WTC11 (cell line): ENCODE results near the gene ITGA3. TPM values are rescaled to one million over a fixed set of nuclear protein-coding genes. Genes with fewer than 3 reads are reported as not detected.

ENCODE experiments used
- ATAC-seq: fragments of 200-7000 bp; cut with Tn5 transposase; 2 replicates; pipeline ENCODE4 v1.10.0; 2021; ENCODE audit warnings: mild to moderate bottlenecking, moderate library complexity
- CTCF ChIA-PET: fragments of 300-600 bp; sonication (Branson Sonifier 250); formaldehyde crosslinking; loops from one replicate; lab custom pipeline; 2021; ENCODE audit warnings: antibody characterized with exemption; lab: Charles Lee
- POLR2A ChIA-PET: fragments of 350-600 bp; sonication (Branson Sonifier 250); formaldehyde crosslinking; loops from one replicate; lab custom pipeline; 2021; ENCODE audit warnings: antibody characterized with exemption; lab: Charles Lee
- DNase-seq: peaks from one replicate; pipeline ENCODE4 v3.0.0; 2021; ENCODE audit warnings: low spot score
- H3K27ac Mint-ChIP-seq: 2 replicates; pipeline ENCODE4 v1.8.0; 2021; ENCODE audit warnings: mixed read lengths
- H3K27me3 Mint-ChIP-seq: 2 replicates; pipeline ENCODE4 v1.8.0; 2021; ENCODE audit warnings: low read depth, mild to moderate bottlenecking, moderate library complexity, mixed read lengths
- H3K36me3 Mint-ChIP-seq: 2 replicates; pipeline ENCODE4 v1.8.0; 2021; ENCODE audit warnings: mixed read lengths
- H3K4me1 Mint-ChIP-seq: 2 replicates; pipeline ENCODE4 v1.8.0; 2022; ENCODE audit warnings: mixed read lengths
- H3K4me3 Mint-ChIP-seq: 2 replicates; pipeline ENCODE4 v1.8.0; 2021; ENCODE audit warnings: mild to moderate bottlenecking, moderate library complexity, mixed read lengths
- H3K9me3 Mint-ChIP-seq: 2 replicates; pipeline ENCODE4 v1.8.0; 2021; ENCODE audit warnings: mixed read lengths
- ATF1 ChIP-seq: sonication (generic); formaldehyde crosslinking; IDR thresholded peaks from 2 replicates; pipeline ENCODE4 v1.8.1; 2023; ENCODE audit warnings: mild to moderate bottlenecking, moderate library complexity, missing genetic modification reagents
- CREB1 ChIP-seq: sonication (generic); formaldehyde crosslinking; IDR thresholded peaks from 2 replicates; pipeline ENCODE4 v1.8.0; 2023; ENCODE audit warnings: mild to moderate bottlenecking, missing genetic modification reagents
- E2F5 ChIP-seq: sonication (generic); formaldehyde crosslinking; IDR thresholded peaks from 2 replicates; pipeline ENCODE4 v1.8.1; 2022; ENCODE audit warnings: mild to moderate bottlenecking, moderate library complexity, missing genetic modification reagents
- ERG ChIP-seq: fragments of 250-450 bp; sonication (Bioruptor Pico); IDR thresholded peaks from 2 replicates; pipeline ENCODE4 v1.8.0; 2021; ENCODE audit warnings: mild to moderate bottlenecking
- ESRRA ChIP-seq: sonication (generic); formaldehyde crosslinking; IDR thresholded peaks from 2 replicates; pipeline ENCODE4 v1.8.1; 2022; ENCODE audit warnings: mild to moderate bottlenecking, missing genetic modification reagents, borderline replicate concordance
- HMGXB4 ChIP-seq: sonication (generic); formaldehyde crosslinking; IDR thresholded peaks from 2 replicates; pipeline ENCODE4 v1.8.1; 2023; ENCODE audit warnings: mild to moderate bottlenecking, moderate library complexity, missing genetic modification reagents
- IRF1 ChIP-seq: sonication (generic); formaldehyde crosslinking; IDR thresholded peaks from 2 replicates; pipeline ENCODE4 v1.8.0; 2023; ENCODE audit warnings: missing genetic modification reagents
- JUN ChIP-seq: sonication (generic); formaldehyde crosslinking; IDR thresholded peaks from 2 replicates; pipeline ENCODE4 v1.8.0; 2023; ENCODE audit warnings: mild to moderate bottlenecking, missing genetic modification reagents
- MLX ChIP-seq: sonication (generic); formaldehyde crosslinking; IDR thresholded peaks from 2 replicates; pipeline ENCODE4 v1.8.1; 2023; ENCODE audit warnings: mild to moderate bottlenecking, missing genetic modification reagents, moderate library complexity
- NFATC4 ChIP-seq: fragments of 250-450 bp; sonication (Bioruptor Pico); IDR thresholded peaks from 2 replicates; pipeline ENCODE4 v1.9.0; 2021; ENCODE audit warnings: mild to moderate bottlenecking
- NR1H2 ChIP-seq: sonication (generic); formaldehyde crosslinking; IDR thresholded peaks from 2 replicates; pipeline ENCODE4 v1.9.0; 2021; ENCODE audit warnings: mild to moderate bottlenecking, moderate library complexity, missing genetic modification reagents
- NR3C1 ChIP-seq: sonication (generic); formaldehyde crosslinking; conservative IDR thresholded peaks from 2 replicates; pipeline ENCODE4 v1.8.1; 2023; ENCODE audit warnings: low read depth, mild to moderate bottlenecking, missing genetic modification reagents
- OVOL2 ChIP-seq: fragments of 250-450 bp; sonication (Bioruptor Pico); IDR thresholded peaks from 2 replicates; pipeline ENCODE4 v1.9.0; 2021; ENCODE audit warnings: mild to moderate bottlenecking, borderline replicate concordance
- RELA ChIP-seq: sonication (generic); formaldehyde crosslinking; IDR thresholded peaks from 2 replicates; pipeline ENCODE4 v1.8.1; 2022; ENCODE audit warnings: missing genetic modification reagents, mild to moderate bottlenecking, borderline replicate concordance
- TP53 ChIP-seq: sonication (generic); formaldehyde crosslinking; IDR thresholded peaks from 2 replicates; pipeline ENCODE4 v1.8.1; 2023; ENCODE audit warnings: mild to moderate bottlenecking, missing genetic modification reagents
- USF1 ChIP-seq: sonication (generic); formaldehyde crosslinking; IDR thresholded peaks from 2 replicates; pipeline ENCODE4 v1.8.0; 2022; ENCODE audit warnings: mild to moderate bottlenecking, missing genetic modification reagents
- ZNF232 ChIP-seq: sonication (generic); formaldehyde crosslinking; IDR thresholded peaks from 2 replicates; pipeline ENCODE4 v1.8.0; 2022; ENCODE audit warnings: mild to moderate bottlenecking, missing genetic modification reagents
- ZNF281 ChIP-seq: sonication (generic); formaldehyde crosslinking; IDR thresholded peaks from 2 replicates; pipeline ENCODE4 v1.8.0; 2023; ENCODE audit warnings: mild to moderate bottlenecking, missing genetic modification reagents
- ZSCAN18 ChIP-seq: fragments of 250-450 bp; sonication (Bioruptor Pico); IDR thresholded peaks from 2 replicates; pipeline ENCODE4 v2.1.2; 2022; ENCODE audit warnings: mild to moderate bottlenecking, moderate library complexity
- total RNA-seq: library from RNA; stranded (reverse); gene quantifications from 3 replicates; pipeline ENCODE4 v1.2.3, GENCODE V29; 2021

ITGA3 gene
- total RNA-seq, 1 experiment from 2014 or later: 35.3 TPM

GRCh38 chr17:50056217-50056960, 479 bp downstream of the ITGA3 start (continued):
- TF ChIP-seq ERG (CRISPR knock-in tag): no peak
- TF ChIP-seq RELA (CRISPR knock-in tag): 0 out of 2 replicates have a peak, but pooled peaks have one; percentile 30
- TF ChIP-seq NR1H2: no peak
- TF ChIP-seq ZSCAN18 (CRISPR knock-in tag): no peak
- TF ChIP-seq IRF1 (CRISPR knock-in tag): no peak
- no peak for TF ChIP-seq USF1 (CRISPR knock-in tag)
- TF ChIP-seq TP53 (CRISPR knock-in tag): no peak
- no peak for TF ChIP-seq ZNF232 (CRISPR knock-in tag)
- TF ChIP-seq E2F5 (CRISPR knock-in tag): no peak; the same call in 1 of the 2 replicates
- no peak for TF ChIP-seq ATF1 (CRISPR knock-in tag)
- 0 out of 2 replicates have a peak, but pooled peaks have one; percentile 67 for TF ChIP-seq NR3C1 (CRISPR knock-in tag)
- TF ChIP-seq ESRRA (CRISPR knock-in tag): no peak
- no peak for TF ChIP-seq OVOL2 (CRISPR knock-in tag)

GRCh38 chr17:50056961-50057330, 1.0 kb downstream of the ITGA3 start:
- CTCF ChIA-PET: interaction anchor here (0.9 to 3.7 kb wide), 22 partner anchors 7 to 197 kb away, joined by 3 to 67 read pairs (median 5); partner anchors contain the start of gene PDK2
- POLR2A ChIA-PET: interaction anchor here (1.2 to 2.7 kb wide), 3 partner anchors 29 to 34 kb away, joined by 3 to 15 read pairs (median 5); no protein-coding TSS in a partner anchor
- H3K27ac Mint-ChIP-seq: no peak overlapping the region; the same call in 1 of the 2 replicates
- peak; percentile 3 for ATAC-seq
- peaks cover 22% of the 10 kb centered on the region for H3K27me3 Mint-ChIP-seq
- H3K4me3 Mint-ChIP-seq: peak overlapping the region; percentile 79
- TF ChIP-seq NR1H2 (no peak), CREB1 (CRISPR knock-in tag) (no peak), MLX (CRISPR knock-in tag) (no peak), HMGXB4 (CRISPR knock-in tag) (no peak), ZNF281 (CRISPR knock-in tag) (no peak), JUN (CRISPR knock-in tag) (no peak), ERG (CRISPR knock-in tag) (no peak), NFATC4 (CRISPR knock-in tag) (no peak)
- H3K9me3 Mint-ChIP-seq: no peaks in the 10 kb centered on the region
- DNase-seq: peak; percentile 41
- H3K4me1 Mint-ChIP-seq: peaks cover 45% of the 10 kb centered on the region
- no peaks in the 10 kb centered on the region for H3K36me3 Mint-ChIP-seq
